Astrocyte (in vitro differentiated cells and primary cell): ENCODE data around the gene NUP37. TPM values are rescaled to one million over a fixed set of nuclear protein-coding genes. Genes with fewer than 3 reads are reported as not detected.
"Not testable (repeated sequence)": the region's sequence is repeated elsewhere in the genome, so short reads cannot be mapped to it uniquely, and the experiment has no call there.

Experiments
- DNase-seq: peaks from one replicate; pipeline ENCODE4 v3.0.0-alpha.2; 2010; ENCODE audit warnings: low read depth
- FAIRE-seq: peaks from 2 replicates; lab custom pipeline; 2011; peaks lifted over from hg19 to GRCh38; lab: Jason Lieb, UNC
- H2AFZ ChIP-seq: 2 replicates; pipeline ENCODE4 v1.6.0; 2012; ENCODE audit warnings: low read depth, low read length, inconsistent platforms
- H3K27ac ChIP-seq: 2 replicates; pipeline ENCODE4 v1.5.1; 2011; ENCODE audit warnings: low read depth, low read length, inconsistent platforms
- H3K27me3 ChIP-seq: 2 replicates; pipeline ENCODE4 v1.6.0; 2011; ENCODE audit warnings: low read length, inconsistent platforms; ENCODE audit not compliant: insufficient read depth
- H3K36me3 ChIP-seq: 2 replicates; pipeline ENCODE4 v1.5.1; 2011; ENCODE audit warnings: low read length, inconsistent platforms; ENCODE audit not compliant: insufficient read depth
- H3K4me1 ChIP-seq: 2 replicates; pipeline ENCODE4 v1.5.1; 2011; ENCODE audit warnings: low read length, inconsistent platforms; ENCODE audit not compliant: insufficient read depth
- H3K4me2 ChIP-seq: 2 replicates; pipeline ENCODE4 v1.6.0; 2012; ENCODE audit warnings: low read length, inconsistent platforms
- H3K4me3 ChIP-seq: 2 replicates; pipeline ENCODE4 v1.5.1; 2011; ENCODE audit warnings: low read depth, mild to moderate bottlenecking, low read length, inconsistent platforms; ENCODE audit not compliant: insufficient read depth
- H3K79me2 ChIP-seq: 2 replicates; pipeline ENCODE4 v1.6.0; 2012; ENCODE audit warnings: mild to moderate bottlenecking, low read length, inconsistent platforms; ENCODE audit not compliant: insufficient read depth
- H3K9ac ChIP-seq: 2 replicates; pipeline ENCODE4 v1.6.0; 2012; ENCODE audit warnings: mild to moderate bottlenecking, low read length, inconsistent platforms
- H3K9me3 ChIP-seq: 2 replicates; pipeline ENCODE4 v1.5.1; 2012; ENCODE audit warnings: low read depth, mild to moderate bottlenecking, low read length, inconsistent platforms; ENCODE audit not compliant: insufficient read depth
- H4K20me1 ChIP-seq: 2 replicates; pipeline ENCODE4 v1.6.0; 2012; ENCODE audit warnings: low read length, inconsistent platforms; ENCODE audit not compliant: insufficient read depth
- H3K27ac Mint-ChIP-seq: one replicate; pipeline ENCODE4 v1.8.0; 2021; ENCODE audit warnings: mild to moderate bottlenecking, mixed read lengths; ENCODE audit not compliant: unreplicated experiment
- H3K27me3 Mint-ChIP-seq: one replicate; pipeline ENCODE4 v1.8.0; 2021; ENCODE audit warnings: low read depth, mixed read lengths; ENCODE audit not compliant: unreplicated experiment
- H3K36me3 Mint-ChIP-seq: one replicate; pipeline ENCODE4 v1.8.0; 2021; ENCODE audit warnings: low read depth, mixed read lengths; ENCODE audit not compliant: unreplicated experiment
- H3K4me1 Mint-ChIP-seq: one replicate; pipeline ENCODE4 v1.8.0; 2021; ENCODE audit warnings: low read depth, mixed read lengths; ENCODE audit not compliant: unreplicated experiment
- H3K4me3 Mint-ChIP-seq: one replicate; pipeline ENCODE4 v1.8.0; 2021; ENCODE audit warnings: mild to moderate bottlenecking, moderate library complexity, mixed read lengths; ENCODE audit not compliant: unreplicated experiment
- H3K9me3 Mint-ChIP-seq: one replicate; pipeline ENCODE4 v1.8.0; 2021; ENCODE audit warnings: mild to moderate bottlenecking, mixed read lengths; ENCODE audit not compliant: unreplicated experiment
- CTCF ChIP-seq: IDR thresholded peaks from 2 replicates; pipeline ENCODE4 v1.5.1; 2011; ENCODE audit warnings: low read depth, mild to moderate bottlenecking, inconsistent platforms, low read length, moderate library complexity; ENCODE audit not compliant: insufficient read depth
- EZH2 ChIP-seq: IDR thresholded peaks from 2 replicates; pipeline ENCODE4 v1.6.1; 2012; ENCODE audit warnings: mild to moderate bottlenecking, low read length, inconsistent platforms; ENCODE audit not compliant: insufficient read depth
- total RNA-seq: library from RNA; stranded (reverse); gene quantifications from 2 replicates; pipeline ENCODE4 v1.2.1, GENCODE V29; 2021

The NUP37 gene
- total RNA-seq, 1 donor from 2014 or later, result 23.1 TPM

- peak overlapping the region; percentile 99 for H2AFZ ChIP-seq
- H3K27ac ChIP-seq, H3K27me3 ChIP-seq, DNase-seq, H3K36me3 Mint-ChIP-seq, H4K20me1 ChIP-seq, H3K27me3 Mint-ChIP-seq, FAIRE-seq, H3K9me3 Mint-ChIP-seq, H3K9me3 ChIP-seq, H3K27ac Mint-ChIP-seq, H3K4me1 Mint-ChIP-seq, H3K4me1 ChIP-seq: not testable (repeated sequence)
- peak overlapping the region; percentile 93 for H3K4me3 Mint-ChIP-seq
- H3K36me3 ChIP-seq, result peaks cover 14% of the 10 kb centered on the region
- H3K4me3 ChIP-seq, result peak overlapping the region; percentile 97
- peak overlapping the region; percentile 93 for H3K9ac ChIP-seq
- peaks cover 40% of the 10 kb centered on the region for H3K79me2 ChIP-seq
- peak overlapping the region; percentile 90 for H3K4me2 ChIP-seq
Observed at GRCh38 chr12:102121328-102121727, 1.4 kb upstream of the NUP37 start.

DNA sequence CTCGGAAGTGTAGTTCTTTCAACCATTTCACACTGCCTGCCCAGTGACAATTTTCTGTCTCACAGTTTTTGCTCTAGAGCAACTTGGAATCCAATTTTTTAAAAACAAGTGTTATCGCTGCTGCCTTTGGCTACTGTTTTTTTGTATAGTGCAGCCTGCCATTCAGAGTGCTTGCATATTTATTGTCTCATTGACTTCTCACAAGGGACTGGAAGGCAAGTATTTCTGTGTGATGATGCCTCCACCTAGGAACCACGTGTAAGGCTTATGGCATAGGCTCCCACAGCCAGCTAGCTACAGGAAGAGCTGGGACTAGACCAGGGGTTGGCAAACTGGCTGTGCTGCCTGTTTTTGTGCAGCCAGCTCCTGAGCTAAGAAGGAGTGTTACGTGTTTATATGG is 972 bp upstream of the NUP37 start:
- Histone ChIP-seq H2AFZ (peak overlapping the region; percentile 99), H4K20me1 (no peaks in the 10 kb centered on the region), H3K27me3 (no peaks in the 10 kb centered on the region), H3K9me3 (no peaks in the 10 kb centered on the region), H3K4me3 (peak overlapping the region; percentile 97), H3K79me2 (peaks cover 40% of the 10 kb centered on the region), H3K36me3 (peaks cover 15% of the 10 kb centered on the region), H3K9ac (peak overlapping the region; percentile 93), H3K27ac (peak overlapping the region; percentile 88), H3K4me1 (peaks cover 8% of the 10 kb centered on the region), H3K4me2 (peak overlapping the region; percentile 90)
- Mint-ChIP-seq H3K4me1 (peaks cover 7% of the 10 kb centered on the region), H3K27me3 (no peaks in the 10 kb centered on the region), H3K4me3 (peak overlapping the region; percentile 93), H3K9me3 (no peaks in the 10 kb centered on the region), H3K36me3 (no peaks in the 10 kb centered on the region), H3K27ac (no peak overlapping the region)
- no peak for FAIRE-seq
- TF ChIP-seq EZH2 (no peak), CTCF (no peak)
- DNase-seq, result peak; percentile 16

DNA sequence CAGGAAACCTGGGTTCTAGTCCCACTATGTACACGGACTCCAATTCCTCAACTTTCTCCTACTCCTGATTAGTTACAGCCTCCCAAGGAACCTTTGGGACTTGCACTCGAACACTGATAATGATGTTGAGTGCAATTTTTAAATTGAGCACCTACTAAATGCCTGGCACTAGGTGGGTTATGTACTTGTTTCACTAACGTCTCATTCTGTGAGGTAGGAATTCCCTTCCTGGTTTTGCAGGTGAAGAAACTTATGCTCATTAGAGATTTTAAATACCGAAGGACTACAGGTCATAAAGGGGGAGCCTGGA is 605 bp upstream of the NUP37 start:
- Histone ChIP-seq H3K9me3 (no peaks in the 10 kb centered on the region), H3K27ac (peak overlapping the region; percentile 88), H3K4me3 (peak overlapping the region; percentile 97), H3K4me2 (peak overlapping the region; percentile 90), H3K36me3 (peaks cover 13% of the 10 kb centered on the region), H2AFZ (peak overlapping the region; percentile 99), H3K9ac (peak overlapping the region; percentile 93), H3K79me2 (peaks cover 40% of the 10 kb centered on the region), H4K20me1 (no peaks in the 10 kb centered on the region), H3K4me1 (peaks cover 8% of the 10 kb centered on the region), H3K27me3 (no peaks in the 10 kb centered on the region)
- Mint-ChIP-seq H3K27ac (peak overlapping the region; percentile 60), H3K36me3 (no peaks in the 10 kb centered on the region), H3K27me3 (no peaks in the 10 kb centered on the region), H3K4me1 (peaks cover 7% of the 10 kb centered on the region), H3K9me3 (no peaks in the 10 kb centered on the region), H3K4me3 (peak overlapping the region; percentile 93)
- no peak for TF ChIP-seq CTCF
- TF ChIP-seq EZH2, result no peak
- FAIRE-seq (no peak), DNase-seq (no peak)
